ENCODE data around the gene IGFBP2.

GRCh38 chr2:216660496-216660895, 27.3 kb downstream of the IGFBP2 start:
- TF ChIP-seq CTCF (conservative IDR thresholded peaks at IDR 0.05; ENCODE audit: low read depth, low read length) (no peak), MAFK (IDR thresholded peaks at IDR 0.05; ENCODE audit: low read depth, low read length) (no peak), POLR2A (IDR thresholded peaks at IDR 0.05; ENCODE audit: low read depth, low read length) (no peak), MXI1 (IDR thresholded peaks at IDR 0.05; ENCODE audit: borderline replicate concordance, low read depth, low read length) (no peak), USF2 (IDR thresholded peaks at IDR 0.05; ENCODE audit: low read depth, low read length) (no peak)
